IPS-11a (cell line): ENCODE measurements around the gene SCFD2.

ENCODE experiments used
- H3K4me3 ChIP-seq: one replicate; pipeline ENCODE4 v1.5.1; 2013; ENCODE audit warnings: low read depth, low read length, control low read depth

The SCFD2 gene

DNA sequence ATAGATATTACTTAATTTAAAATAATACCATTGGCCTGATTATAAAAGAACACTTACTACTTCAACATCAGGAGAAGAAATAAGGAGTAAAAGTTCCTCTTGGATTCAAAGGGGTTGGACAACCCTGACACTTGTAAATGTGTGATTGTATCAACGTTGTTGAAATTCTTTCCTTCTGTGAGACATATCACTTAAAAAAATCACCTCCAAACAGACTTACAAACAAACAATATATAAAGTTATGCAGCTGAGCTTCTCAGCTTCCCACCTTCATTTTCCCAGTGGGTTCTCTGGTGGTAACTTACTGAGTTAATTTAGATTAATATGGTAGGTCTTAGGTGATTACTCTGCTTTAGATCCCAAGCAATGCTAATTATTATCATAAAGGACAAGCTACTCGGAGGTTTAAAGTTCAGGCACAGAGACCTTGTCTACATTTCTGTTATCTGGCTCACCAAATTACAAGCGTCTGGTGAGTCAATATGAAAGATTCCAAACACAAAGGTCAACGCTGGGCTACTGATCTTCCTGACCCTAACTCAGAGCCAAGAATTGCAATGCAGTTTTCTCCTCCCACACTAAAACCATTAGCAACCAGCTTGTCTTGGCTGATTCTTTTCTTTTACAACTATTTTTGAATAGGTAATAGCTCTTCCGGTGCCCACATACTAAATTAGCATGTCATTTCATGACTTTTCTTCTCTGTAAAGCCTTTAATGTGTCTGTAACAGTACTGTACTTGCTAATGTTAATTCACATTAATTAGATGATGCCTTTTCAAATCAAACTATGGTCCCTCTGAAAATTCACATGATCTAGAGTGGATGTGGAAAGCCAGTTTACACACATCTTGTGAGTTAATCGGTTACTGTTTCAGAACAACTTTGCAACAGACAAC is 346.1 kb downstream of the SCFD2 start:
- no peak overlapping the region for H3K4me3 ChIP-seq

GRCh38 chr4:53018471-53018870 is 347.4 kb downstream of the SCFD2 start:
- H3K4me3 ChIP-seq = no peak overlapping the region

- H3K4me3 ChIP-seq = no peak overlapping the region
Observed at GRCh38 chr4:53016099-53016820, 349.6 kb downstream of the SCFD2 start.

DNA sequence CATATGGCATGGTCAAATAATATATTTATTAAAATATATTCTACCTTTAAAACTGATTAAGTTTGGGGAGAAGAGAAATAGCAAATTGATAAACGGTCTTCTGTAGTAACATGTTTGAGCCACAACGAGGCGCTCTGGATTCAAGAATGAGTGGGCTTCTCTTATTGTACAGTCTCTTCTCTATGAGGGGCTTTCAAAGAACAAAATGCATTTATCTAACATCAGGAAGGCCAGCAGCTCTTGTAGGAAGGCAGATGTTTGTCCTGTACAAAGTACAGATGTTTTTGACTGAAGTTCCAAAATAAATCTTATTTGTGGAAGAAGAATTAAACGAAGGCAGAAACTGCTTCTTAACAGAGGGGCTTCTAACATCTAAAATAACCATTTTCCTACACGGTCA is 350.2 kb downstream of the SCFD2 start:
- H3K4me3 ChIP-seq = no peak overlapping the region

GRCh38 chr4:53014881-53015280 is 351.0 kb downstream of the SCFD2 start:
- no peak overlapping the region for H3K4me3 ChIP-seq

DNA sequence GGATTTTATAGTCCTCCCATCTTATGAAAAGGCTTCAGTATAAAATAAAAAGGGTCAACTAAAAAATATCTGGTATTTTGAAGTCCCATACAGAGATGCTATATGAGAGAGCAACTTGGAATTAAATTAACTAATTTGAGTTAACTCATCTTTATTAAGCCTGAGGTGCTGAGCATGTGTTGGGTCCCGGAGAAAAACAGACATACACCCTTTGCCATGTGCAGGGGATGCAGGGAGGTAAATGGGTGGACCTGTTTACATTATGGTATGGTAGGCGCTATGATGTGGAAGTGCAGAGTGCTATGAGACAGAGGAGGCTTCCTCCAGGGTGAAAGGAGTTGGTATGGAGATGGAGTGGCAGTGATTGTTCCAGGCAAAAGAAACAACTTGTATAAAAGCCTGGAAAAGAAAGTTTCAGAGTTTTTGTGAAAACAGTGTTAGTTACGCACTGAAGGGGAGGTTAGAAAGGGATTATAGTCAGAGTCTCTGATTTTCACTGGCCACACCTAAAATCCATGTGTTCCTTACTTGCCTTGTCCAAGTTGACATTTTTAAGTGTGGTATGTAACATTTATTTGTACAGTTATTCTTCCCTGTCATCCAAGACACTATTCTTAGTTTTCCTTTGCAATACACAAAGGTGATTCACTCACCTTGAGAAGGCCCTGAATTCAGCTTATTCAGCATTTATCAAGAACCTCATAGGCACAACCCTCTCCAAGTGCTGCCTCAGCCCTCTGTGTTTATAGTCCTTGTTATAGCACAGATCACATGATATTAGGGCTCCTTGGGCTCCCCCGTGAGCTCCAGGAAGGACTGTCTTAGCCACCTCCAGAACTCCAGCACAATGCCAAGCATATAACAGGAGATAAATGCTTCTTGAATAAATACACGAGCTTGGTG is 351.7 kb downstream of the SCFD2 start:
- no peak overlapping the region for H3K4me3 ChIP-seq

DNA sequence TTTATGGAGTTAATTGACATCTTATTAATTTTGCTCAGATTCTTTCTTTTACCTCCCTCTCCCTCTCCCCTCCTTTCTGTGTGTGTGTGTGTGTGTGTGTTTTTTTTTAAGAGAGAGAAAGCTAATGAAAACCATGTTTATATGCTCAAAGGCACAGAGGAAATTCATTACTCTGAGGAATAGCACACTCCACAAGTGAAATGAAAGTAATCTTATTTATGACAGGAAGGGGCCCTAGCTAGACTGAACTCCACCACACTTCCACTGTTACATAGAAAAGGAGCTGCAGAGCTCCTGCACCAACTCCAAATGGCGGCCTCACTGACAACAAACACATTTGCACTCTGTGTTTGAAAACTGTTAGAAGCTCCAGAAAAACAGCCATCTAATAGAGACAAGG is 353.1 kb downstream of the SCFD2 start:
- no peak overlapping the region for H3K4me3 ChIP-seq

- H3K4me3 ChIP-seq = no peak overlapping the region
Observed at GRCh38 chr4:53011259-53011905, 354.5 kb downstream of the SCFD2 start.

DNA sequence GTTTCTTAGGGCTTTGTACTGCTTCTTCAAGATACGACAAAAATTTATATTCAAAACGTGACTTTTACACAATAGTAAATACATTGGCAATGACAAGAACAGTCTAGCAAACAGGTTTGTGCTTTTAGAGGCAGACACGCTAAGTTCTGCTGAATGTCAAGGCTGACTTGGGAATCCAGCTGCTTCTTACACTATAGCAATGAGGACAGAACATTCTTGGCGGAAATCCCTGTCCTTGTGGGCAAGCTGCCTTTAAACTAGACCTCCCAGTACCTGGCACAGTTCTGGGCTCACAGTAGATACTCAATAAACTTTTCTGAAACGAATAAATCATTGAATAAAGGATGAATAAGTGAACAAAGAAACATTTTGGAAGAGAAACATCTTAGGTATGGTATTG is 355.5 kb downstream of the SCFD2 start:
- H3K4me3 ChIP-seq = no peak overlapping the region

- H3K4me3 ChIP-seq = no peak overlapping the region
Observed at GRCh38 chr4:53009824-53010223, 356.0 kb downstream of the SCFD2 start.

- no peak overlapping the region for H3K4me3 ChIP-seq
Observed at GRCh38 chr4:53007024-53007423, 358.8 kb downstream of the SCFD2 start.

DNA sequence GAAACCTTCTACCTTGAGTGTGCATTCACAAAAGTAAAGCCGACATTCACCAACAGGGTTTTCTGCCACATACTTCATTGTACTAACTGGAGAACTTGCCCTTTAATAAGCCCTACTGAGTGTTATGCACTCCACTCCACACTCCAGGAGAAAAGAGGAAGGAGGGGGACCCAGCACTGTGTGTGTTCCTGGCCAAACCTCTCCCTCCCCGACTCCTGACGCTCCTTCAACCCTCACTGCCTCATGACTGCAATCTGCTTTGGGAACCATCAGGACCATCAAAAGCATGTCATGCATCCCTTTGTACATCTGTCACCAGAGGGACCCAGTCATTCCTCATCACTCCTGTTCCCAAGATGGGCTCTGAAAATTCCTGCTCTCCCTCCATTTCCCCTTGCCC is 360.1 kb downstream of the SCFD2 start:
- H3K4me3 ChIP-seq = no peak overlapping the region

DNA sequence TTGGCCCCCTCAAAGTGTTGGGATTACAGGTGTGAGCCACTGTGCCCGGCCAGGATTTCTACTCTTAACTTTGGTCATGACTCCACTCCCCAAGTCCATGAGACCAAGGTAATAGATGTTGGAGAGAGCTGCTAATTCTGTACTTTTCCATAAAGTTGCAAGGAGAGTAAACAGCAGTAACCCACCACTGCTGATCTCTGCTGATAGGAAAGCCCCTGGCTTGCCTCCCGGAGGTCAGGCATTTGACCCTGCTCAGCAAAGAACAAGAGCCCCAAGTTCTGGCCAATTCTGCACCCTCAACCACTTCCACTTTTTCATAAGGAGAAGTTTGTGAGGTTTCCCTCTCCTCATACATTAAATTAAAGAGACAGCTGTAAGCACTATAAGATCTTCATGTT is 360.7 kb downstream of the SCFD2 start:
- no peak overlapping the region for H3K4me3 ChIP-seq

DNA sequence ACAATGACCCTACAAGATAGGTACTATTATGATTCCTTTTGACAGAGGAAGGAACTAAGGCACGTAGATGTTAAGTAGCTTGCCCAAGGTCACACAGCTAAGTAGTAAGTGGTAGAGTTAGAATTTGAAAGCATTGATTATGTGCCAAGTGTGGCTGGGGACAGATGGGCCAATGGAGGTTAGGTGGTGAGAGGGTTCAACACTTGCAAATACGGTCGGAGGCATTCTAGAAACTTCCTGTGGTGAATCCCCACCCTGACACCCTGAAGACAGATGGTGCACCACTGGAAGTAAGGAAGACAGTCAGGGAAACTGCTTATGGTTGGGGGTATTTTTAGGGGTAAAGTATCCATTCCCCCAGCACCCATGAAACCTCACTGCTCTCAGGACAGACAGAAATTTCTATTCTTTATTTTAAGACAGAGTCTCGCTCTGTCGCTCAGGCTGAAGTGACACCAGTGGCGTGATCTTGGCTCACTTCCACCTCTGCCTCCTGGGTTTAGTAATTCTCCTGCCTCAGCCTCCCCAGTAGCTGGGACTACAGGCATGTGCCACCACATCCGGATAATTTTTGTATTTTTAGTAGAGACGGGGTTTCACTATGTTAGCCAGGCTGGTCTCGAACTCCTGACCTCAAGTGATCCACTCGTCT is 361.2 kb downstream of the SCFD2 start:
- H3K4me3 ChIP-seq = no peak overlapping the region

DNA sequence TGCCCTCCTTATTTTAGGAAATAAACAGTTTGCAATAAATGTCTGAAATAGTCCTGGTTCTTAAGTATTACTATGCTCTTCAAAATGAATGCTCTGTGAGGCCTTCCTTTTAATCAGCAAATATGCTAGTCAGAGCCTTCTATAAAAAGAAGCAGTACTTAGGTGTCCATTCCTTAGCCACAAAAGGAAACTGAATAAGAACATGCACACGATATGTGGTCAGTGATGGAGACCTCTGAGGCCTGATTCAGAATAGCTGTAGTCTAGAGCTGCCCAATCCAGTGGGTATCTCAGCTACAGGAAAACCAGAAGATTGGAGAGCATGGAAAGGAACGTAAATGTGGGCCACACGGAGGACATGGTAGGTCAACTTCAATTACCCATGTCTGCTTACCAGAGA is 361.9 kb downstream of the SCFD2 start:
- no peak overlapping the region for H3K4me3 ChIP-seq

GRCh38 chr4:53000560-53000959 is 365.3 kb downstream of the SCFD2 start:
- H3K4me3 ChIP-seq = no peak overlapping the region

- H3K4me3 ChIP-seq = no peak overlapping the region
Observed at GRCh38 chr4:52999626-53000025, 366.2 kb downstream of the SCFD2 start.

DNA sequence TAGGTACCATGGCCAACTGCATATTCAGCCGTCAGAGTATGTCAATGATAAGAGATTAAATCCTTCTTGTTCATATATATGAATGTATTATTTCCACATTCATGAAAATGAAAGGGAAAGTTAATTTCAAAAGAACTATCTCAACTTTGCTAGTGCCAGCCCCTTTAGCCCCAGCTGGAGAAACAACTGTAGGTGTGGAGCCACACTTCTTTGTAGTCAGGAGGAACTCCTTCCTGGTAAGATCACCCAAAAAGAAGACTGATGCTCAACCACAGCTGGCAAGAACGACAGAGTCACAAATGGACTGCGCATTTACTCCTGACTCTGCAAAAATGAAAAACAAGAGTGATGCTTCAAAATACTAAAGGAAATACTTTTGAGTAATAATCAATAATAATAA is 367.4 kb downstream of the SCFD2 start:
- no peak overlapping the region for H3K4me3 ChIP-seq

DNA sequence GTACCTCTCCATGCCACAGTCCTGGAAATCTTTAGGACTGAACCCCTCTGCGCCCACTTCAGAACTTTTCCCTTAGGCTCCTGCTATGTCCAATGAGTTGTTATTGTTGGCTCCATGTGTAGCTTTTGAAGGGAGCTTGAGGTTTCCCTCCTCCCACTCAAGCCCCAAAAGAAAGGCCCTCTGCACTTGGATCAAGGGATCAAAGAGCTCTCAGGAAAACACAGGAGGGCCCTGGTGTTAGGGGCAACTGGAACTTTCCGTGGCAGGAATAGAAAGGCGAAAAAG is 368.8 kb downstream of the SCFD2 start:
- no peak overlapping the region for H3K4me3 ChIP-seq
